Measurements from ENCODE around the gene HSBP1L1. TPM values are rescaled to one million over a fixed set of nuclear protein-coding genes. Genes with fewer than 3 reads are reported as not detected.

HSBP1L1 gene
- total RNA-seq, 1 experiment from 2014 or later = not detected

DNA sequence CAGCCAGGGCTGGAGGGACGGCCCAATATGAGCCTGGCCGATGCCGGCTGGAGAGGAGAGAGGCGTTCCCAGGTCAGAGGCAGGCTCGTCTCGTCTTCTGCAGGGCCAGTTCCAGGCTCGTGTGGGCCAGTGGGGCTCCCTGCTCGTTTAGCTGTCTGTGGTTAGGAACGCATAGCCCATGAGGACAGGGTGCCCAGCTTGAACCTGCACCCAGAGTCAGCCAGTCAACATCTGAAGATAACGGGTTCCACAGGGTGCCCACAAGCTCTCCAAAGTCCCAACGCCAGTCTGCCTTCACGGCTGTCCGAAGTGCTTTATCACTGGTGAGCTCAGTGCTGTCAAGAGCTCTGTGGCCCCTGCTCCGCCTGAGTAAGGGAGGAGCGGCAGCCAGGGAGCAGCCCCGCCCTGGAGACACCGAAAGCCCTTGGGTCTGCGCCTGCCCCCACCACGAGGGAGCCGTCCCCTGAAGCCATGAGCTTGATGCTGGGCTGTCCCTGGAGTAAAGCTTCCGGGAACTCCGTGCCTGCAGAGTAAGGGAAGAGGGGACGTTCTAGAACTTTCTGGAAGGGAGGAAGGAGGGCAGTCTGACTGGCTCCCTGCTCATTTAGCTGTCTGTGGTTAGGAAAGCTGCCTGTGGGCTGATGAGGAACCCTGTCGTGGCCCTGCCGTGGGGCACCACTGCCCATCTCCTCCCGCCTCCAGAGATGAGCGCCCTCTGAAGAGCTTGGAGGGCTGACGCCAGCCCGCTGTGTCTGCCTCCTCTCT, 2.7 kb upstream of the HSBP1L1 start:
- H3K27ac ChIP-seq (ENCODE audit: insufficient read length, low read depth, low read length) = no peak overlapping the region
- H3K18ac ChIP-seq (ENCODE audit: insufficient read length, low read depth, low read length) = no peak overlapping the region
- no peak overlapping the region for H2BK12ac ChIP-seq (ENCODE audit: insufficient read length, low read depth, low read length)
- no peak overlapping the region for H3K9ac ChIP-seq (ENCODE audit: extremely low read depth, insufficient read length, low read length)
- no peak overlapping the region for H4K8ac ChIP-seq (replicated peaks; ENCODE audit: insufficient read length, low read depth, low read length)
- H3K79me2 ChIP-seq (ENCODE audit: insufficient read depth, low read length) = no peaks in the 10 kb centered on the region
- no peak overlapping the region for H2BK120ac ChIP-seq (ENCODE audit: low read depth, low read length, poor library complexity, severe bottlenecking)
- peaks cover 3% of the 10 kb centered on the region for H4K20me1 ChIP-seq (ENCODE audit: control insufficient read depth, insufficient read depth, insufficient read length)
- H3K4ac ChIP-seq (ENCODE audit: low read depth, low read length) = no peak overlapping the region
- no peak overlapping the region for H4K5ac ChIP-seq (ENCODE audit: insufficient read length, low read depth, low read length)
- Mint-ChIP-seq H3K9me3 (no peaks in the 10 kb centered on the region; a peak in 2 of 5 replicates), H3K4me1 (peaks cover 39% of the 10 kb centered on the region in 2 experiments), H3K36me3 (ENCODE audit: insufficient read depth in 1 of 3, low read depth in 3 of 3) (no peaks in the 10 kb centered on the region), H3K4me3 (no peak overlapping the region), H3K27ac (no peak overlapping the region), H3K27me3 (ENCODE audit: low read depth) (peaks cover 89% of the 10 kb centered on the region)
- H2BK20ac ChIP-seq (ENCODE audit: low read depth, low read length, poor library complexity, severe bottlenecking) = no peak overlapping the region
- H4K91ac ChIP-seq (ENCODE audit: insufficient read length, low read depth, low read length) = no peak overlapping the region
- no peak overlapping the region for H2BK15ac ChIP-seq (ENCODE audit: low read depth, low read length)
- no peak overlapping the region for H2AFZ ChIP-seq (ENCODE audit: low read length)
- no peaks in the 10 kb centered on the region for H3K79me1 ChIP-seq (ENCODE audit: insufficient read depth, low read depth, low read length, poor library complexity, severe bottlenecking)
- no peak overlapping the region for H3K23ac ChIP-seq (ENCODE audit: insufficient read length, low read depth, low read length)
- TF ChIP-seq, protein P1, sequence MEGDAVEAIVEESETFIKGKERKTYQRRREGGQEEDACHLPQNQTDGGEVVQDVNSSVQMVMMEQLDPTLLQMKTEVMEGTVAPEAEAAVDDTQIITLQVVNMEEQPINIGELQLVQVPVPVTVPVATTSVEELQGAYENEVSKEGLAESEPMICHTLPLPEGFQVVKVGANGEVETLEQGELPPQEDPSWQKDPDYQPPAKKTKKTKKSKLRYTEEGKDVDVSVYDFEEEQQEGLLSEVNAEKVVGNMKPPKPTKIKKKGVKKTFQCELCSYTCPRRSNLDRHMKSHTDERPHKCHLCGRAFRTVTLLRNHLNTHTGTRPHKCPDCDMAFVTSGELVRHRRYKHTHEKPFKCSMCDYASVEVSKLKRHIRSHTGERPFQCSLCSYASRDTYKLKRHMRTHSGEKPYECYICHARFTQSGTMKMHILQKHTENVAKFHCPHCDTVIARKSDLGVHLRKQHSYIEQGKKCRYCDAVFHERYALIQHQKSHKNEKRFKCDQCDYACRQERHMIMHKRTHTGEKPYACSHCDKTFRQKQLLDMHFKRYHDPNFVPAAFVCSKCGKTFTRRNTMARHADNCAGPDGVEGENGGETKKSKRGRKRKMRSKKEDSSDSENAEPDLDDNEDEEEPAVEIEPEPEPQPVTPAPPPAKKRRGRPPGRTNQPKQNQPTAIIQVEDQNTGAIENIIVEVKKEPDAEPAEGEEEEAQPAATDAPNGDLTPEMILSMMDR (conservative IDR thresholded peaks at IDR 0.05) = no peak
- no peak overlapping the region for H2BK5ac ChIP-seq (ENCODE audit: insufficient read length, low read length)
- WGBS (ENCODE audit: extremely low coverage, insufficient read length, low lambda C conversion rate) = no CpG with 5 or more reads among the region's 29 CpGs
- peaks cover 4% of the 10 kb centered on the region; the same call in 1 of the 2 replicates for H3K4me1 ChIP-seq (ENCODE audit: insufficient read depth, low read length)
- no peak overlapping the region for H3K56ac ChIP-seq (ENCODE audit: insufficient read length, low read depth, low read length)
- H3K27me3 ChIP-seq (ENCODE audit: insufficient read depth, low read length) = peaks cover 32% of the 10 kb centered on the region; the same call in 1 of the 2 replicates
- no peaks in the 10 kb centered on the region for H3K9me3 ChIP-seq (ENCODE audit: control insufficient read depth, low read depth, low read length)
- no peak overlapping the region for H3T11ph ChIP-seq (ENCODE audit: low read length)
- no peak overlapping the region for H3K14ac ChIP-seq (ENCODE audit: insufficient read depth, low read length)
- H2AK5ac ChIP-seq (ENCODE audit: insufficient read length, low read length) = no peak overlapping the region
- H3K23me2 ChIP-seq (ENCODE audit: insufficient read length, low read depth, low read length, poor library complexity, severe bottlenecking) = no peaks in the 10 kb centered on the region
- no peak overlapping the region for H3K4me2 ChIP-seq (ENCODE audit: insufficient read depth, insufficient read length, low read length)
- no peak for DNase-seq
